Activated CD4-positive, alpha-beta T cell treated with anti-CD3 and anti-CD28 coated beads, Interleukin-2, amount 50 U/mL, for 24 hours (primary cell): ENCODE measurements around the gene ADNP2.

Experiments used
- DNase-seq, 2 donors: peaks; one replicate each; pipeline ENCODE4 v3.0.0-alpha.2; 2020; ENCODE audit warnings: low read depth in 1 of 2, low spot score in 1 of 2

ADNP2 gene

DNA sequence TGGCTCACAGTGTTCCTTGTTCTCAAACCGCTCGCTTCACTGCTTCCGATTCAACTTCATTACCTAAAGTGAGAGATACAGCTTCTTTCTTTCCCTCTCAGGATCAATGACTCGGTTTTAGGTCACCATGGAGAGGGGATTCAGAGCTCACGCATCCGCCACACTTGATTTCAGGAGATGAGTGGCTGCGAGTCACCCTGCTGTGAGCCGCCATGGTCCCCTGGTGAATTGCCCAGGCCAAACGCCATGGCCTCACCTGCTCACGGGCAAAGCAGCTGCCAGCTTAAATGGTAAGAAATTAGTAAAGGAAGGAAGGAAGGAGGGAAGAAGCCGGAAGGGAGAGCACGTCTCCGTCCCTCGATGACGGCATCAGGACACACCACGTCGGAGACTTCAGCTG lies 60.5 kb downstream of the ADNP2 start:
- DNase-seq: no peak

DNA sequence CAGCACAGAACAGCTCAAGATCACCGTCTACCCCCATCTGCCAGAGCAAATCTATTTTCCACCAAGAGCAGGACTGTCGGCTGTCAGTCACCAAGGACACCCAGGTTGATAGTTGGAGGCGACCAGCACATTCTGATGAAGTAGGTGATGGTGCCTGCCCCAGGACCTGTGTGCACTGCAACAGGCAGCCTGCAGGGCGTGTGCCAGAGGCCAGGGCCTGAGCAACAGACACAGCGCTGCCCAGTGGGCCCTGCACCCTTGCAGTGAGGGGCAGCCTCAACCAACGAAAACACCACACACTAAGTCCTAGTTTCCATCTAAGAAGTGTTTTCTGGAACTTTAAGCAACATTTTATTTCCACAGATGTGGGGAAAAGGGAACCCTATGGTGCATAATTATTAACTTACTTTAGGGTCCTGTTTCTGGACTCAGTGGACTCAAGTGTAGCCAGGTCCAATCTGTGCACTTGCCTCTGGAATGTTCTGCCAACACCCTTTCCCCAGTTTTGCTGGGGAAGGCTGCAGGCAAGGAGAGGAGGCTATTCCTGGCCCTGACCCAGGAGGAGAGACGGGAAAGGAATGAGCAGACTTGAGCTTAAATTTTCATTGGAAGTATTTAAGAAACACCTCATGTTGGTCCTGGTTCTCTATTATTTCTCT lies 61.5 kb downstream of the ADNP2 start:
- DNase-seq: no peak

- peak; percentile 23 to 30 for DNase-seq
Measured at GRCh38 chr18:80171054-80171872, 62.2 kb downstream of the ADNP2 start.

DNA sequence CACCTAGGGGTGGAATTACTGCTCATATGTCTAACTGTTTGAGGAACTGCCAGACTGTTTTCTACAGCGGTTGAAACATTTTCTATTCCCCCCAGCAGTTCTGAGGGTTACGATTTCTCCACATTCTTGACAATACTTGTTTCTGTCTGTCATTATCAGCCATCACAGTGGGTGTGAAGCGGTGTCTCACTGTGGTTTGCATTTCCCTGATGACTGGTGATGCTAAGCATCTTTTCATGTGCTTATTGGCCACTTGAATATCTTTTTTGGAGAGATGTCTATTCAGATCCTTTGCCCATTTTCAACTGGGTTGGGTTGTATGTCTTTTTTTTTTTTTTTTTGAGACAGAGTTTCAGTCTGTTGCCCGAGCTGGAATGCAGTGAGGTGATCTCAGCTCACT lies 63.0 kb downstream of the ADNP2 start:
- no peak for DNase-seq

DNA sequence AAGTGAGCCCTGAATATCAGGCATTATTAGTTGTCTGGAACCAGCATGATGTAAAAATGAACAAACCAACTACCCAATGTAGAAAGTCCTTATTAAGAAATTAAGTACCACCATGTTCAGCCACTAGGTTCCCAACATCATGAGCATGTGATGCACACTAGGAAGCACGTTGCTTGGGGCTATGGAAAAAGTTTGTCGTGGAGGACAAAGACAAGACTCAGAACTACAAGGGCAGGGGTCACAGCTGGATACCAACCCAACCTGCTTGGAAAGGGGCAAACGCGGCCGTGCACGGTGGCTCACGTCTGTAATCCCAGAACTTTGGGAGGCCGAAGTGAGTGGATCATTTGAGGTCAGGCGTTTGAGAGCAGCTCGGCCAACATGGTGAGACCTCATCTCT lies 64.0 kb downstream of the ADNP2 start:
- DNase-seq: no peak

DNA sequence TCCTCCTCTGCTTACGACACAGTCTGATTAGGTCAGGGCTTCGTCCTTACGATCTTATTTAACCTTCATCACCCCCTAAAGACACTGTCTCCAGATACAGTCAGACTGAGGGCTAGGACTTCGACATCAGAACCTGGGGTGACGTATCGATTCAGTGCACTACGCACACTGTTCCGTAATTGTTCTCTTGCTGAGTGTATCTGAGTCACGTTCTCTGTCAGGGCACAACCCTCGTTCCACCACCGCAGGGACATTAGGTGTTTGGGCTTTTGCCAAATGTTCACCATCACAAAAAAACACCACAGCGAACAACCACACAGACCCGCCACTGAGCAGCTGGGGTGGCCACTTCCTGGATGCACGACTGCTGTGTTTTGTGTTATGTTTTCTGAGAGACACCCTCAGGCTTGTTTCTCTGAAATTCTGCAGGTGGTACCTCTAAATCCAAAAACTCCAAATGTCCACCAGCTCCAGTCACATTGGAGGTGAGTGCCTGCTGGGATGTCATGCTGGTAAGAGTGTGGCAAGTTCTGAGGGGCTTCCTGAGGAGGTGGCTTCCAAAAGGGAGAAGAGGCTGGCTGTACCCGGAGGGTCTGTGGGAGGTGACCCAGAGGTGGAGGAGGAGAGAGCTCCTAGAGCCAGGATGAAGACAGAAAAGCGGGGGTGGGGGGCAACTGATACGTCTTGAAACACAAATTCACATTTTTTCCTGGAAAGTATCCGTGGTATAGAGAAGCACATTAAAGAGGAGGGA lies 66.6 kb downstream of the ADNP2 start:
- no peak for DNase-seq

DNA sequence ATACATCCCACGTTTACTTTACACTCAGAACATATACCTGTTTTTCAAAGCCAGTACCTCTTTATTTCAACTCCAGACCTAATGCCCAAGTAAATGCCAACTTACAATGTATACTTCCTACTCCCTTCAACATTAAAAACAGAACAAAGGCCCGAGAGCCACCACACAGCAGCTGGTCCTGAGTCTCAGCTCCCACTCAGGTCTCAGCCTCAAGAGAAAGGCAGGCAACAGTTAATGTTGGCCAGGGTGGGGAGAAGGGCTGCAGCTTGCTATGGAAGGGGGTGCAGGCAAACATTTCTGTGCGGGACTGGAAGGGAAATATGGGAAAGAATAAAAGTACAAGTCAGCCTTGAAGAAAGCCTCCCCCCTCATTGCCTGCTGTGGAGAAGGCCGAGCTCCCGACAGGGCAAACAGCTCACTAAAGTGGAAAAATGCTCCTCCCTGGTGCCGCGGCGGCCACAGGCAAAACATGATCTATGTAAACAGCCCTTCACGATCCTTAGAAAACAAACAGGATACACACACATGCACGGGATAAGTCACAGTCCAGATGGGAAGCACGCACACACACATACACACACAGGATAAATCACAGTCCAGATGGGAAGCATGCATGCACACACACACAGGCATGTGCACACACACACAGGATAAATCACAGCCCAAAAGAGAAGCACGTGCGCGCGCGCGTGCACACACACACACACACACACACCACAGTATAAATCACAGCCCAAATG lies 67.4 kb downstream of the ADNP2 start:
- DNase-seq: no peak

- DNase-seq: no peak
Measured at GRCh38 chr18:80177128-80177527, 68.1 kb downstream of the ADNP2 start.

GRCh38 chr18:80178935-80179818 lies 70.1 kb downstream of the ADNP2 start:
- DNase-seq: no peak

- no peak for DNase-seq
Measured at GRCh38 chr18:80179857-80180558, 70.9 kb downstream of the ADNP2 start.

DNA sequence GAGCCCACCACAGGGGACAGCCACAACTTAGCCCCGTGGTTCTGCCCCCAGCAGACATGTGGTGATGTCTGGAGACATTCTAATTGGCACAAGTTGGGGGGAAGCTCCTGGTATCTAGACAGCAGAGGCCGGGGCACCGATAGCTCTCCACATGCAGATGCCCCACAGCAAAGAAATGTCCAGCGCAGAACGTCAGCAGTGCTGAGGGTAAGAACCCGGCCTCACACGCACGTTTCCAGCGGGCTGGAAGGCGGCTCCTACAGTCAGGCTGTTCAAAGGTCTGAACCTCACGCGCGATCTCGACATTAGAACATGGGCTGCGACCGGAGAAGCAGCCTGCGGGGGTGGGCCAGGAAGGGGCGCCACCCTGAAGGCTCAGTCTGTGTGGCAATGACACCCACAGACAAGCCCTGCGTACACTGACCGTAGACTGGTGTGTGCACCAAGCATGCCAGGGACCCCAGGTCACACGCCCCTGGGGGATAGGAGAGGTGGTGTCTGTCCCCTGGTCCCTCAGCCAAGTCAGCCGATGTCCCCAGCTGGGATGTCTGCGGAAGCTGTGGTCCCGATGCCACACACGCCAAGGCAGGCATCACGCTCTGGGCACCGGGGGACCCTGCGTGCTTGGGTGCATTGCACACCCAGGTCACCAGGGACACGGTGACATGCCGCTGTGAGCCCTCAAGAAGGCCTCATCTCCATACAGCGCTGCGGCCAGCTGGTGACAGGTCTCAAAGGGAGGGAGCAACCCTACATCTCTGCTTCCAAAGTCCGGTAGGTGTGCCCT lies 71.9 kb downstream of the ADNP2 start:
- no peak for DNase-seq

GRCh38 chr18:80181642-80182461 lies 72.8 kb downstream of the ADNP2 start:
- DNase-seq: no peak

- DNase-seq: no peak
Measured at GRCh38 chr18:80182855-80183254, 73.8 kb downstream of the ADNP2 start.

DNA sequence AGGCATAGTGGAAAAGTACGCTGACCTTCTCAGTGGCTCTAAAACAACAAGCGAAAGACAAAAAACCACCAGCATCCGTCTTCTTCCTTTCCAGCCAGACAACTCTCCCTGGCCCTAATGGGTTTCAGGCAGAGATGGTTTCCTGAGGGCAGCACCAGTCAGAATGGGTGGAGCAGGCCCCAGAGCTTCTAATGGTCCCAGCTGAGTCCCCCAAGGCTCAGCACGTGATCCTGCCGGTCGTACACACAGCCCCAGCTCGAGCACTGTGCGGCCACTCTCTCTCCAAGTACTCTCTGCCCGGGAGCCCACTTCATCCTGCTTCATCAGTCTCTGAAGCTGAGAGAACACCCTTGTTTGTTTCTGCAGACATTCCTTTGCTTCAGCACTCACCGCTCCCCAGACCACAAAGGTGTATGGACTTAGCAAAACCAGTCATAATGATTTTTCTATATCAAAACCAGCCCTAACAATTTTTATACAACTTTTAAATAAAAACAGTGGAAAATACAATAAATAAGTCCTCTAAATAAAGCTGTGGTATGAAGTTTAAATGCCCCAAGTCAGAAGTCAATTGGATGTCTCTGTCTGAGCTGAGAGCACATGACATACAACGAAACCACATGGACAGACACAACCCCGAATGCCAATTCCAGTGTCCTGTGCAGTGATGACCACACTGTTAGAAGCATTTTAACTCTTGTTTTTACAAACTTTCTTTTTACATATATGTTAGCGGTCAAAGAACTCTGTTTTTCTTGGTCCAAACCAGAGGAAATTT lies 74.4 kb downstream of the ADNP2 start:
- no peak for DNase-seq

- DNase-seq: no peak
Measured at GRCh38 chr18:80184243-80184772, 75.2 kb downstream of the ADNP2 start.

- no peak for DNase-seq
Measured at GRCh38 chr18:80185545-80185944, 76.5 kb downstream of the ADNP2 start.
